ENCODE results near the gene PRUNE2. TPM values are rescaled to one million over a fixed set of nuclear protein-coding genes. Genes with fewer than 3 reads are reported as not detected.

Gene PRUNE2
- total RNA-seq, 2 experiments from 2014 or later: 0.38 to 0.72 TPM

DNA sequence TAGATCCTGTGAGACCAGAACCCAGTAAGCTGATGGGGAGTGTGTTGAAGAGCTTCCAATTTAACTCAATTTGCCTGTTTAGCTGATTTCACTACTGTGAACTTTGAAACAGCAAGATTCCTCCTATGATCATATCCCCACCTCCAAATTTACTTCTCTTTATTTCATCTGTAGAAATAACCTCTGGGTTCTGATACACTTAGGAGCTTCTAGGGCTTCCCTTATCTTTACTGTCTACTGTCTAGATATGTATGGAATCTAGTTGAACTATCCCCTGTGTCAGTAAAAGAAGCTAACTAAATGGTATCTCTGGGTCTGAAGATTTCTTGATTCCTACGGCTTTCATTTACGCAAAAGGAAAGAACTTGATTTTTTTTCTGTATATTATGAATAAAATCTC, 330.2 kb downstream of the PRUNE2 start:
- DNase-seq (no peak), ATAC-seq (no peak)
- Mint-ChIP-seq H3K9me3 (peaks cover 5% of the 10 kb centered on the region), H3K27ac (peak overlapping the region; percentile 94), H3K4me3 (no peak overlapping the region), H3K27me3 (peaks cover 42% of the 10 kb centered on the region), H3K4me1 (ENCODE audit: low read depth) (peaks cover 42% of the 10 kb centered on the region), H3K36me3 (ENCODE audit: low read depth) (peaks cover 3% of the 10 kb centered on the region)
- ChIA-PET CTCF (interaction anchor here (0.7 kb wide), 1 partner anchor 103 kb away, joined by 3 read pairs; no protein-coding TSS in a partner anchor), POLR2A (interaction anchor here (0.7 to 1.4 kb wide), 2 partner anchors 28 to 182 kb away, joined by 3 read pairs; no protein-coding TSS in a partner anchor)
- intact Hi-C loops (cut with micrococcal nuclease): loop anchor here (10.0 kb wide), 2 partner anchors 79 to 141 kb away; no protein-coding TSS in a partner anchor
- TF ChIP-seq, protein P1, sequence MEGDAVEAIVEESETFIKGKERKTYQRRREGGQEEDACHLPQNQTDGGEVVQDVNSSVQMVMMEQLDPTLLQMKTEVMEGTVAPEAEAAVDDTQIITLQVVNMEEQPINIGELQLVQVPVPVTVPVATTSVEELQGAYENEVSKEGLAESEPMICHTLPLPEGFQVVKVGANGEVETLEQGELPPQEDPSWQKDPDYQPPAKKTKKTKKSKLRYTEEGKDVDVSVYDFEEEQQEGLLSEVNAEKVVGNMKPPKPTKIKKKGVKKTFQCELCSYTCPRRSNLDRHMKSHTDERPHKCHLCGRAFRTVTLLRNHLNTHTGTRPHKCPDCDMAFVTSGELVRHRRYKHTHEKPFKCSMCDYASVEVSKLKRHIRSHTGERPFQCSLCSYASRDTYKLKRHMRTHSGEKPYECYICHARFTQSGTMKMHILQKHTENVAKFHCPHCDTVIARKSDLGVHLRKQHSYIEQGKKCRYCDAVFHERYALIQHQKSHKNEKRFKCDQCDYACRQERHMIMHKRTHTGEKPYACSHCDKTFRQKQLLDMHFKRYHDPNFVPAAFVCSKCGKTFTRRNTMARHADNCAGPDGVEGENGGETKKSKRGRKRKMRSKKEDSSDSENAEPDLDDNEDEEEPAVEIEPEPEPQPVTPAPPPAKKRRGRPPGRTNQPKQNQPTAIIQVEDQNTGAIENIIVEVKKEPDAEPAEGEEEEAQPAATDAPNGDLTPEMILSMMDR (IDR thresholded peaks at IDR 0.05): no peak

DNA sequence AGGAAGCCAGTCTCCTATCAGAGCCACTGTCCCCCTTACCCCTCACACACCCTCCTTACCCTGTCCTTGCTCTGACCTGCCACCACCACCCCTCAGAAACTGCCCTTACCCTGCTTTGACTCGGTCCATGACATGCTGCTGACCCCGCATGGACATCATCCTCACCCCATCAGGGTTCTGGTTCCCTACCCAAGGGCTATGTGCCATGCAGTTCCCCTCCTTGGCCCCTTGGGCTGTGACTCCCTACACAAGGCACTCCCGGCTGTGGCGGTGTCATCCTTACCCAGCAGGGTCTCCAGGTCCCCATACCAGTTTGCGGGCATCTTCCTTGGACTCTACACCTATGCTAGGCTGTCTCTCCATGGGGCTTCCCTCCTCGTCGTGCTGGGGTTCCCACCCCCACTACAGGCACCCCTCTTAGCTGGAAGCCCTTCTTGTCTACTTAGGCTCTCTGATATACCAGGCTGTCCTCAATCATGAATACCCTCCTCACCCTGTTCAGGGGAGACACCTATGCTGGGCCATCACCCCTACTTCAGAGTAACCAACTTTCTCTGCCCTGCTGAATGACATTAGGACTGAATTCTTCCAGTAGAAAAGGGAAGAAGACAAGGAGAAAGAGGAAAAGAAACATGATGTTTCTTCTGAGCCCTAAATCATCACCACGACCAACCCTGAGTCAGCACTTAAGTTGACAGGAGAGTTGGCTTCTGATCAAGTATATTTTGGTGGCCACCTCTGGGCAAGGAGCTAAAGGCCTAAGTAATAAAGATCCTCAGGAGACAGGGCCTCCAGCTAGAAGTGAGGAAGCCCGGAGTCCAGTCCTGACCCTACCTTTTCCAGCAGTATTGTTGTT, 331.8 kb downstream of the PRUNE2 start:
- TF ChIP-seq, protein P1 (IDR thresholded peaks at IDR 0.05): no peak
- Mint-ChIP-seq H3K27me3 (peaks cover 43% of the 10 kb centered on the region), H3K4me3 (no peak overlapping the region), H3K4me1 (ENCODE audit: low read depth) (peaks cover 47% of the 10 kb centered on the region), H3K9me3 (peaks cover 14% of the 10 kb centered on the region), H3K27ac (peak overlapping the region; percentile 42), H3K36me3 (ENCODE audit: low read depth) (peaks cover 5% of the 10 kb centered on the region)
- no peak for ATAC-seq
- ChIA-PET CTCF (no interaction called here), POLR2A (no interaction called here)
- intact Hi-C loops (cut with micrococcal nuclease): loop anchor here (10.0 kb wide), 2 partner anchors 81 to 139 kb away; no protein-coding TSS in a partner anchor
- no peak for DNase-seq

DNA sequence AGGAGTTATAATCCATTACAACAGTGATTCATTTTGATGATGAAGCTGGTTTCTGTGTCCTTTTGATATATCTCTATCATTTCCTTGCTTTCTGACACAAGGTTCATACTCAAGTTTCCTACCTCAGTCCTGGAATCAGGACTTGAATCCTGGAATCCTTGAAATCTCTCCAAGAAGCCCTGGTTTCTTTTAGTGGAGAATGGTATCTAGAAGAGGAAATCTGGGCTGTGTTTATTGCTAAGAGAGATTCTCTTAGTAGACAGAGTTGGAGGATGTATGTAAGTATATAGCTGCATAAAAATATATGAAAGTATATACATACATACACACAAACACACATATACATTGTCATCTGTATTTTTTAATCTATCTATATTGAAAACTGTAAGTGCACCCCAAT, 332.5 kb downstream of the PRUNE2 start:
- no peak for DNase-seq
- Mint-ChIP-seq H3K27me3 (peaks cover 42% of the 10 kb centered on the region), H3K9me3 (peaks cover 14% of the 10 kb centered on the region), H3K4me1 (ENCODE audit: low read depth) (peaks cover 43% of the 10 kb centered on the region), H3K4me3 (no peak overlapping the region), H3K36me3 (ENCODE audit: low read depth) (peaks cover 5% of the 10 kb centered on the region), H3K27ac (no peak overlapping the region)
- no peak for ATAC-seq
- intact Hi-C loops (cut with micrococcal nuclease): loop anchor here (10.0 kb wide), 2 partner anchors 81 to 139 kb away; no protein-coding TSS in a partner anchor
- CTCF ChIA-PET: no interaction called here
- POLR2A ChIA-PET: no interaction called here
- TF ChIP-seq, protein P1 (IDR thresholded peaks at IDR 0.05): no peak

DNA sequence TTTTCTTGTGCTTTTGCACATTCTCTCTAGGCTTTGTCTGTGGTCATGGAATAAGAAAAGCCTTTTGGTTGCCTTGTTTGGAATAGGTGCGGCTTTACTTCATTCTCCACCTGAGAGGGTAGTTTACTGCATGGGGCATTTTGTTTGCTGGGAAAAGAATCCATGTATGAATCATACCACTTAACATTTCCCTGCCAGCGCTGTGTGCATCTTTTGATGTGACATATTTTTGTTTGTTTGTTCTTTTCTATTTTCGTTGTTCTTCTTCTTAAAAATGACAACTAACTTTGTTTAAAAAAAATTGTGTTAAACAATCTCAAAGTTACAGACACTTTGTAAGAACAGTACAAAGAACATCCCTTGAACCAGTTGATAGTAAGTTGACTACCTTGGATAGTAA, 333.8 kb downstream of the PRUNE2 start:
- H3K27ac Mint-ChIP-seq: no peak overlapping the region

More for the DNA sequence above, 333.8 kb downstream of the PRUNE2 start:
- POLR2A ChIA-PET: no interaction called here
- Mint-ChIP-seq H3K27me3 (peaks cover 45% of the 10 kb centered on the region), H3K9me3 (peaks cover 14% of the 10 kb centered on the region), H3K36me3 (ENCODE audit: low read depth) (peaks cover 5% of the 10 kb centered on the region), H3K4me3 (peak overlapping the region; percentile 49), H3K4me1 (ENCODE audit: low read depth) (peaks cover 33% of the 10 kb centered on the region)
- intact Hi-C loops (cut with micrococcal nuclease): loop anchor here (10.0 kb wide), 2 partner anchors 83 to 137 kb away; no protein-coding TSS in a partner anchor
- CTCF ChIA-PET: no interaction called here
- TF ChIP-seq, protein P1 (IDR thresholded peaks at IDR 0.05): no peak
- DNase-seq (no peak), ATAC-seq (no peak)

Data from activated CD8-positive, alpha-beta T cell treated with anti-CD3 and anti-CD28 coated beads for 36 hours (primary cell).